ENCODE data around the gene THRSP.
"Not testable (repeated sequence)": the region's sequence is repeated elsewhere in the genome, so short reads cannot be mapped to it uniquely, and the experiment has no call there.

Gene THRSP, protein sequence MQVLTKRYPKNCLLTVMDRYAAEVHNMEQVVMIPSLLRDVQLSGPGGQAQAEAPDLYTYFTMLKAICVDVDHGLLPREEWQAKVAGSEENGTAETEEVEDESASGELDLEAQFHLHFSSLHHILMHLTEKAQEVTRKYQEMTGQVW

DNA sequence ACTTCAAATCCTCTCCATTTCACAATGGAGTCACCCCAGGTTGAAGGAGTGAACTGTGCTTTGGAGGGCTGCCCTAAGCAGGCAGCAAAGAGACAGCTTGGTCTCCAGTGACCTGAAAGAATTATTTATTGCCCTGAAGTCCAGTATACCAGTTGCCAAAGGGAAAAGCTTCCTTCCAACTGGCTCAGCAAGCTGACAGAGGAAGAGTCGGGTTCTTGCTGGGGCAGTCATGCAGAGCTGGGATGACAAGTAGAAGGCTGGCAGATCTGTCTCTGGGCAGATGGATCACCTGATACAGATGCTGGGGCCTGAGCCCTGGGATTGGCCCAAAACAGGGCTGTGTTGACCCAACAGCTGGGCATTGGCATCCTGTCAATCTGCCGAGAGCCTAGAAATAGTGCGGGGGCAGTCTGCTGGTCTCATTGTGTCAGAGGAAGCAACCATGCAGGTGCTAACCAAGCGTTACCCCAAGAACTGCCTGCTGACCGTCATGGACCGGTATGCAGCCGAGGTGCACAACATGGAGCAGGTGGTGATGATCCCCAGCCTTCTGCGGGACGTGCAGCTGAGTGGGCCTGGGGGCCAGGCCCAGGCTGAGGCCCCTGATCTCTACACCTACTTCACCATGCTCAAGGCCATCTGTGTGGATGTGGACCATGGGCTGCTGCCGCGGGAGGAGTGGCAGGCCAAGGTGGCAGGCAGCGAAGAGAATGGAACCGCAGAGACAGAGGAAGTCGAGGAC is at the start of gene THRSP:
Gene THRSP (plus strand): TSS at position 422 of the 742 bp plus-strand sequence. CDS start 21 bp downstream, at position 443.
- no peak for DNase-seq

- not testable (repeated sequence) for DNase-seq
These were observed 48.6 kb upstream of the THRSP start for GRCh38 chr11:78014937-78015520.

DNA sequence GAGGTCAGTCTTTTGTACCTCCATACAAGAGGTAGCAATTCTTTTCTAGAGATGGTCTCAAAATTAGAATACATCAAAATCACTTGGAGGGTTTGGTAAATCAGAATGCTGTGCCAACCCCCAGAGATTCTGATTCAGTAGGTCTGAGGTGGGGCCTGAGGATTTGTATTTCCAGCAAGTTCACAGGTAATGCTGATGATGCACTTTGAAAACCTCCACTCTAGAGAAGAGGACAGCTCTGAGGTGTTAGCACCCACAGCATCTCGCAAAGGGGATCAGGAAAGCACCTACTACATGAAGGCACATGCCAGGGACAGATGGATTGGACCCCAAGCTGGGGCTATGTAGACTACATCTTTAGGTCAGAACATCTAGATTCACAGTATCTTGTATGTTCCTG is 47.8 kb upstream of the THRSP start:
- DNase-seq, result no peak

DNA sequence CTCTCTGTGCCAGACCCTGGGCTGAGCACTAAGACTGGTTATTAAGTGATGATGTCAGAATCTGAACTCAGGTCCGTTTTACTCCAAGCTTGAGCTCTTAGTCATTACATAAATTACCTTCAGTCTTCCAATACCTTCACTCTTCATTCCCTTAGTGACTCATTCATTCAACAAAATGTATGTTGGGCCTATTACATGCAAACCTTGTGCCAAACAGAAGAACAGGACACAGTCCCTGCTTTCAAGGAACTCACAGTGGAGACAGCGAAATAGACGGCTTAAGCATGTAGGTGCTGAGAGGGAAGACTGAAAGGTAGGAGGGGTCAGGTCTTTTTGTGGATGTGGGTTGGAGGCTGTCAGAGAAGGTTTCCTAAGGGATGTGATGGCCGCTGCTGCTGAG is 43.9 kb upstream of the THRSP start:
- no peak for DNase-seq

DNA sequence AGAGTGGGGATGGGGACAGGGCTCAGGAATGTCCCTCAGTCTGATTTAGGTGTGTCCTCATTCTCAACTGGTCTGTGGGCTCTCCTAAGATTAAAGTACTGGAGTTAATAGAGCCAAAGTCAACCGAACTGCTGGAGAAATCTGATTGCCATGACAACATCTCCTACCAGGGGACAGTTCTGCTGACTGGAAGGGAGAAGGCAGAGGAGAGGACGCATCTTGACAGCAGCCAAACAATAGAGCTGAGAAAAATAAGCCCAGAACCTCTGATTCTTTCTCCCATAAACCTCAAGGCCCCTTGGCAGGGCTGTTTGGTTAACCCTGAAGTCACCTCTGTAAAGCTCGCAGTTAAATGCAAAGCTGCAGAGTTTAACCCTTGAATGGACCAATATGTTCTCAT is 43.4 kb upstream of the THRSP start:
- DNase-seq, result no peak

- DNase-seq, result no peak
These were observed 42.0 kb upstream of the THRSP start for GRCh38 chr11:78021611-78022010.

DNA sequence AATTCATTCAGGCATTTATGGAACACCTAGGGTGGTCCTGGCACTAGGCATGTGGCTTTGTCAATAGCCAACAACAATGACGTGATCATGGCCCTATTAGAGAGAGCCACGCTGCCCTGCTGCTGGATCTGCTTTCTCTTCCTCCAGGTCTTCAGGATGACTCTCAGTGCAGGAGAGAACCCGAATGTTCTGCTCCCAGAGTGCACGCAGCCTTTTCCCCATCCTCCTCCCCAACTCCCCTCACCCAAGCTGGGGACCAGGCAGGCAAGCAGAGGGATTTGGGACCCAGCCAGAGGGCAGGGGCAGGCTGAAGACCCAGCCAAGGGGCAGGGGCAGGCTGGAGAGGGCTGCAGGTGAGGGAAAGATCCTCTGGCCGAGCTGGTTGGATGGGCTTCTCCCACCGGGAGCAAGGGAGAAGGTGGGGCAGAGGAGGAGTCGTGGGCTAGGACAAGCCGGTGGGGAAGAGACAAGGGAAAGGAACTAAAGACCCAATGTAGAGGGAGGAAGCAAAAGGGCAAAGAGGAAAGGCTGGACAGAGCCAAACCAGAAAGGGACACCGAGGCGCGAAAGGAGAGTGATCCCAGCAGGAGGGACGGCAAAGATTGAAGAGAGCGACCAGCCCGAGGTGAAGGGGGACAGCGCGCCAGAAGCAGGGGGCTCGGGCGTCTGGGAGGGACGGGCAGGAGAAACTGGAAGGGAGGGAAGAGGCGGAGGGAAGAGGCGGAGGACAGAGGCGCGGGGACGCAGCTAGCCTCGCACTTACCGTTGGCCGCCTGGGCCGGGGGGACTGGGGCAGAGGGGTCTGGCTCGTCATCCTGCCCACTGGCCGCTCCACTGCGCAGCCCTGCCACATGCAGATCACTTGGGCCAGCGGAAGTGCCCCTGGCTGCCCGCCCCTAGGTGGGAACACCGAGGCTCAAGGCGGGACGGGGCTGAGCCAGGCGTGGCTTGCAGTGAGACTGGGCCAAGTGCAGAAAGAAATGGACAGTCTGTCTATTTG is 41.0 kb upstream of the THRSP start, which contains the start of gene KCTD14:
Gene KCTD14 (minus strand): TSS at position 880 of the 1,000 bp plus-strand sequence. CDS start 27 bp downstream, at position 853.
- DNase-seq, result no peak

DNA sequence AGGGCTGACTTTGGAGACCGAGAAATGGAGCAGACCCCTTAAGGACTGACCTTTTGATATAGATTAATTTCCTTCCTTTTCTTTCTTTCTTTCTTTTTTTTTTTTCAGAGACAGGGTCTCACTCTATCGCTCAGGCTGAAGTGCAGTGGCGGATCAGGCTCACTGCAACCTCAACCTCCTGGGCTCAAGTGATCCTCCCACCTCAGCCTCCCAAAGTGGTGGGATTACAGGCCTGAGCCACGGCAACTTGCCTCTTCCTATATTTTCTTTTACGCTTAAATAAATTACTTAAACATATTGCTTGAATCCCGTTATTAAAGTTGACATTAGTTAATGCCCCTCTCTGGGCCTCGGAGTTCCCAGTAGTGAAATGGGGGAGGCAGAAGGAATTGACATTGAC is 40.2 kb upstream of the THRSP start:
- DNase-seq, result no peak

DNA sequence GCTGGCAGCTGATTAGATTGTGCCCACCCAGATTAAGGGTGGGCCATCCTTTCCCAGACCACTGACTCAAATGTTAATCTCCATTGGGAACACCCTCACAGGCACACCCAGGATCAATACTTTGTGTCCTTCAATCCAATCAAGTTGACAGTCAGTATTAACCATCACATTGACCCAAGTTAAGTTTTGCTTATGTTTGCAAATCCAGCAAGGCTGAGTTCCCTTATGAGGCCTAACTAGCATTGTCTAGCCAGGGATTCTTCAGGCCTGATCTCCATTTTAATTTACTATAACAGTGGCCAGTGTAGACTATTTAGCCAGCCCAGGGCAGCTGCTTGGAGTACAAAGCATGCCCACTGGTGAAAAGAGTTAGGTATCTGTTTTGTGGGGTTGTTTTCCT is 38.3 kb upstream of the THRSP start:
- no peak for DNase-seq

DNA sequence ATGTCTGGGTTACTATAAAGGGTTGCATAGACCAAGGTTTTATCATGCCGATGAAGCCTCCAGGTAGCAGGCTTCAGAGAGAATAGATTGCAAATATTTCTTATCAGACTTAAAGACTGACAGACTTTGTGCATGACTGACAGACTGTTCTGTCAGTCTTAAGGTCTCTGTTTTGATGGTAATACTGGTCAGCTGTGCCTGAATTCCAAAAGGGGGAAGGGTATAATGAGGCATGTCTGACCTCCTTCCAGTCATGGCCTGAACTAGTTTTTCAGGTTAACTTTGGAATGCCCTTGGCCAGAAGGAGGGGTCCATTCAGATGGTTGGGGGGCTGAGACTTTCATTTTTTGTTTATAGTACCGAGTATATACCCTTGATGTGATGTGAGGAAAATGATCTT is 35.9 kb upstream of the THRSP start:
- DNase-seq, result no peak

DNA sequence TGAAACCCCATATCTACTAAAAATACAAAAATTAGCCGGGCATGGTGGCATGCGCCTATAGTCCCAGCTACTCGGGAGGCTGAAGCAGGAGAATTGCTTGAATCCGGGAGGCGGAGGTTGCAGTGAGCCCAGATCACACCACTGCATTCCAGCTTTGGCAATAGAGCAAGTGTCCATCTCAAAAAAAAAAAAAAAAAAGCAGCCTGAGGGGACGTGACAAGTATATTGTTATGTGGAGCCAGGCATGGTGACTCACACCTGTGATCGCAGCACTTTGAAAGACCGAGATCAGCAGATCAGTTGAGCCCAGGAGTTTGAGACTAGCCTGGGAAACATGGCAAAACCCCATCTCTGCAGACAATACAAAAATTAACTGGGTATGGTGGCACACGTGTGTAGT is 35.2 kb upstream of the THRSP start:
- DNase-seq, result not testable (repeated sequence)

GRCh38 chr11:78030429-78031325 is 33.0 kb upstream of the THRSP start:
- peak; percentile 88 for DNase-seq

- DNase-seq, result no peak
These were observed 32.0 kb upstream of the THRSP start for GRCh38 chr11:78031629-78032028.

DNA sequence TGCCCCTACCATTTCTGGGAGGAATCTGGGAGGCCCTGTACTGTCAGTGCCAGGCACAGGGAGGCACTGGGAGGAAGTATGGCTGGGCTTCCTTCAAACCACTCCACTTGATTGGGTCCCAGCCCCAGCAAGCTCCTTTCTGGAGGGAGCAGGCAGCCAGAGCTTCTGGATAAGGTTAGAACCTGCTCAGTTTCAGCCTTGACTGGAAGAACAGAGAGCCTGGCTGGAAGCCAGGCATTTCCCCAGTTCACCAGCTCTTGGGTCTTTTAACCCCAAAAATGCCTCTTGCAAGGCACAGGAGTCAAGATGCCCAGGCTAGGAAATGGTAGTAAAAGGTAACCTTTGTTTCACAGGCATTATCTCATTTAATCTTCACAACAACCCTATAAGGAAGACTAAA is 31.6 kb upstream of the THRSP start:
- DNase-seq, result no peak

GRCh38 chr11:78033040-78033439 is 30.6 kb upstream of the THRSP start:
- no peak for DNase-seq

- DNase-seq, result no peak
These were observed 29.0 kb upstream of the THRSP start for GRCh38 chr11:78034623-78035022.

DNA sequence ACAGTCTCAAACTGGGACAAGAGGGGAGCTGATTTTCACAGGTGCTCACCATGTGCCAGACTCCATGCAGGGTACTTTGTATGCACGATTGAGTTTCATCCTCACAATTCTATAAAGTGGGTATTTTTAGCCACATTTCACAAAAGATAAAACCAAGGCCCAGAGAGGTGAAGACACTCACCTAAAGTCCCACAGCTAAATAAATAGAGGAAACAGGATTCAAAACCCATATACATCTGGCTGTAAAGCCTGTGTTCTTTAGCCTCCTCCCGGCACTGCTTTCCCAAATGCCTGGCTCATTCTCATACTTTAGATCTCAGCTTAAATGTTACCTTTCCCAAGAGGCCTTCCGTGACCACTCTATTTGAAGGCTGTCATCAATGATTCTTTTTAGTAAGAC is 27.3 kb upstream of the THRSP start:
- no peak for DNase-seq

GRCh38 chr11:78037056-78037455 is 26.6 kb upstream of the THRSP start:
- no peak for DNase-seq

DNA sequence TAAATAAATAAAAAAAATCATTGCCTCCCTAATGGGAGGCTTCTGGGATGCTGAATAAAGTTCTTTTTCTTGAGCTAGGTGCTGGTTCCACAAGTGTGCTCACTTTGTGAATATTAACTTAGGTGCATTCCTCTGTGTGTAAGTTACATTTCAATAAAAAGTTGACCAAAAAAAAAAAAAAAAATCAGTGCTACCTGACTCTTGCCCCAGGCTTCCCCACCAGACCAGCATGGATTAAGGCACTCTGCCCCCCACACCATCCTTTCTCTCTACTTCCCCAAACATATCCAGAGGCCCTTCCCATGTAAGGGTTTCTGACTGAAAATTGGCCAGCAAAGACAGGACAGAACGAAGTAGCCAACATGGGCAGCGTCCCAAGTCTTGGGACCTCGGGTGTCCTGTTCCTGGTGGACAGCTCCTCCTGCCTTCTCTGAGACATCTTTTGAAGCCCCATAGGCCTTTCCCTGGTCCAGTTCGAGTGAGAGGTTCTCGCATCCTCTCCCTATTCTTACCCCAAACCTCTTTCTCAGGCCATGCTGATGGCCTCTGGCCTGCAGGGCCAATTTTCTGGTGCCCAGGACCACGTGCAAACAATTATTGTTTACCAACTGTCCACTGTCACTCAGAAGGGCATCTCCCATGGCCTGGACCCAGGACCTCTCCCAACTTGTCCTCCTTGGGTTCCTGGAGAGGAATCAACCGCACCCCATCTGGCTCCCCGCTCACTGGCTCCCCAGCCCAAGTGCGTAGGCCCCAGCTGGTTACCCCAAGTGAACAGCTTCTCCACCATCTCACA is 25.6 kb upstream of the THRSP start:
- DNase-seq, result no peak

DNA sequence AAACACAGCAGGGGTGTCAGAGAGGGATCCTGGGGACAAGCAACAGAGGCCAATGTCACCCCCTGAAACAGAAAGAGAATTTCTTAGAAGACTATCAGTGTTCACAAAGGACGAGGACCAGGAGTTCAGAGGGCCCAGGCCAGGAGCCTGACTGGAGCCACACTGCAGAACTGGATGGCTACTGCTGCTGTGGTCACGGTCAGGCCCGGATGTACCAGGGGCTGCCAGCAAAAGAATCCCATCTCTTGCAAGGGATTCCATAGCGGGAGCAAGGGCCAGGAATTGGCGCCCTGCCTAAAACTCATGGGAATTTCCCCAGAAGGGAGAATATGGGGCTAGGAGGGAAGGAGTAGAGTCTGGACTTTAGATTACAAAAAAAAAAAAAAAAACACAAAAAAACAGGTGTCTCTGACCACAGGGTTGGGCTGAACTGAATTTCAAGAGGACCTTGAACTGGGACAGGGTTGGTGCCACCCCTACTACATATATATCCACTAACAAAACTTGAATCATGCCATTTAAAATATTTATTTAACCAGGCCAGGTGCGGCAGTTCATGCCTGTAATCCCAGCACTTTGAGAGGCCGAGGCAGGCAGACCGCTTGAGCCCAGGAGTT is 24.9 kb upstream of the THRSP start:
- no peak for DNase-seq

Data from NCI-H1436 treated with DMSO at 0.1 percent for 48 hours (cell line).